RWPE2 (cell line): ENCODE measurements around the gene PLEKHJ1.

ENCODE experiments used
- ATAC-seq: fragments of 200-7000 bp; cut with Tn5 transposase; 3 replicates; pipeline ENCODE4 v1.9.1; 2021; ENCODE audit warnings: low read depth
- DNase-seq: peaks from one replicate; pipeline ENCODE4 v3.0.0-alpha.2; 2020; ENCODE audit warnings: low spot score
- H3K27ac ChIP-seq: fragments of 450-650 bp; 2 replicates; pipeline ENCODE4 v1.5.1; 2017; ENCODE audit warnings: mild to moderate bottlenecking; ENCODE audit not compliant: poor library complexity, severe bottlenecking
- H3K27me3 ChIP-seq: fragments of 250-450 bp; sonication (Bioruptor Pico); 2 replicates; pipeline ENCODE4 v1.5.1; 2021; ENCODE audit warnings: mild to moderate bottlenecking, moderate library complexity; ENCODE audit not compliant: insufficient read depth, poor library complexity, severe bottlenecking
- H3K36me3 ChIP-seq: fragments of 250-450 bp; sonication (Bioruptor Pico); 2 replicates; pipeline ENCODE4 v1.5.1; 2020; ENCODE audit warnings: low read depth, mild to moderate bottlenecking, moderate library complexity
- H3K4me1 ChIP-seq: fragments of 250-450 bp; sonication (Bioruptor Pico); 2 replicates; pipeline ENCODE4 v1.5.1; 2021; ENCODE audit warnings: mild to moderate bottlenecking, moderate library complexity; ENCODE audit not compliant: insufficient read depth, poor library complexity, severe bottlenecking
- H3K4me3 ChIP-seq: fragments of 250-450 bp; sonication (Bioruptor Pico); 2 replicates; pipeline ENCODE4 v1.5.1; 2021; ENCODE audit warnings: mild to moderate bottlenecking, moderate library complexity; ENCODE audit not compliant: severe bottlenecking
- H3K9me3 ChIP-seq: fragments of 250-450 bp; sonication (Bioruptor Pico); 2 replicates; pipeline ENCODE4 v1.5.1; 2021; ENCODE audit warnings: mild to moderate bottlenecking, moderate library complexity; ENCODE audit not compliant: severe bottlenecking
- TF ChIP-seq, protein P1 (sequence below): fragments of 450-650 bp; IDR thresholded peaks from one replicate; pipeline ENCODE4 v1.5.1; 2017; ENCODE audit warnings: mild to moderate bottlenecking, moderate library complexity; ENCODE audit not compliant: poor library complexity, severe bottlenecking

Gene PLEKHJ1

DNA sequence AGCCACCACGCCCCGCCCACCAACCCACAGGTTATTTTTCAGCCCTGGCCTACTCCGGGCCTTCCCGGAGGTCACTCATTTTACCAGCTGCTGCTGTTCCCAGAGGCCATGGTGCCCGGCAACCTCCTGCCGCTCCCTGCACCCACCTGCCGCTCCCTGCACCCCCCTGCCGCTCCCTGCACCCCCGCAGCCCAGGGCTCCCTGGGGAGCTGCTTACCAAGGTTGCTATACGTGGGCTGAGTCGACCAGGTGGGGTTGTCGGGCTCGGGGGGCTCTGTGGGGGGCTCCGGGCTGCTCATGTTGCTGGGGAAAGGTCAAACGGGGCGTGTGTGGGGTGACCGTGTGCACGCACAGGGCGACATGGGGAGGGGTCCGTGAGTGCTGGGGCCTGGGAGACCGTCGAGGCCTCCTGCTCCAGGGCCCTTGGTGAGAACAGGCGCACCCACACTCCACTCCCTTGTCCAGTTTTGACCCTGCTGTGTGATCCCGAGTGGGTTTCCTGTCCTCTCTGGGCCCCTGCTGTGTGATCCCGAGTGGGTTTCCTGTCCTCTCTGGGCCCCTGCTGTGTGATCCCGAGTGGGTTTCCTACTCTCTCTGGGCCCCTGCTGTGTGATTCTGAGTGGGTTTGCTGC, 44.6 kb upstream of the PLEKHJ1 start:
- DNase-seq (no peak), ATAC-seq (no peak)
- H3K4me1 ChIP-seq, result no peaks in the 10 kb centered on the region
- H3K27ac ChIP-seq, result no peak overlapping the region
- no peaks in the 10 kb centered on the region for H3K27me3 ChIP-seq
- H3K9me3 ChIP-seq, result no peaks in the 10 kb centered on the region
- H3K36me3 ChIP-seq, result no peaks in the 10 kb centered on the region
- TF ChIP-seq, protein P1, sequence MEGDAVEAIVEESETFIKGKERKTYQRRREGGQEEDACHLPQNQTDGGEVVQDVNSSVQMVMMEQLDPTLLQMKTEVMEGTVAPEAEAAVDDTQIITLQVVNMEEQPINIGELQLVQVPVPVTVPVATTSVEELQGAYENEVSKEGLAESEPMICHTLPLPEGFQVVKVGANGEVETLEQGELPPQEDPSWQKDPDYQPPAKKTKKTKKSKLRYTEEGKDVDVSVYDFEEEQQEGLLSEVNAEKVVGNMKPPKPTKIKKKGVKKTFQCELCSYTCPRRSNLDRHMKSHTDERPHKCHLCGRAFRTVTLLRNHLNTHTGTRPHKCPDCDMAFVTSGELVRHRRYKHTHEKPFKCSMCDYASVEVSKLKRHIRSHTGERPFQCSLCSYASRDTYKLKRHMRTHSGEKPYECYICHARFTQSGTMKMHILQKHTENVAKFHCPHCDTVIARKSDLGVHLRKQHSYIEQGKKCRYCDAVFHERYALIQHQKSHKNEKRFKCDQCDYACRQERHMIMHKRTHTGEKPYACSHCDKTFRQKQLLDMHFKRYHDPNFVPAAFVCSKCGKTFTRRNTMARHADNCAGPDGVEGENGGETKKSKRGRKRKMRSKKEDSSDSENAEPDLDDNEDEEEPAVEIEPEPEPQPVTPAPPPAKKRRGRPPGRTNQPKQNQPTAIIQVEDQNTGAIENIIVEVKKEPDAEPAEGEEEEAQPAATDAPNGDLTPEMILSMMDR, result no peak
- H3K4me3 ChIP-seq, result no peak overlapping the region

DNA sequence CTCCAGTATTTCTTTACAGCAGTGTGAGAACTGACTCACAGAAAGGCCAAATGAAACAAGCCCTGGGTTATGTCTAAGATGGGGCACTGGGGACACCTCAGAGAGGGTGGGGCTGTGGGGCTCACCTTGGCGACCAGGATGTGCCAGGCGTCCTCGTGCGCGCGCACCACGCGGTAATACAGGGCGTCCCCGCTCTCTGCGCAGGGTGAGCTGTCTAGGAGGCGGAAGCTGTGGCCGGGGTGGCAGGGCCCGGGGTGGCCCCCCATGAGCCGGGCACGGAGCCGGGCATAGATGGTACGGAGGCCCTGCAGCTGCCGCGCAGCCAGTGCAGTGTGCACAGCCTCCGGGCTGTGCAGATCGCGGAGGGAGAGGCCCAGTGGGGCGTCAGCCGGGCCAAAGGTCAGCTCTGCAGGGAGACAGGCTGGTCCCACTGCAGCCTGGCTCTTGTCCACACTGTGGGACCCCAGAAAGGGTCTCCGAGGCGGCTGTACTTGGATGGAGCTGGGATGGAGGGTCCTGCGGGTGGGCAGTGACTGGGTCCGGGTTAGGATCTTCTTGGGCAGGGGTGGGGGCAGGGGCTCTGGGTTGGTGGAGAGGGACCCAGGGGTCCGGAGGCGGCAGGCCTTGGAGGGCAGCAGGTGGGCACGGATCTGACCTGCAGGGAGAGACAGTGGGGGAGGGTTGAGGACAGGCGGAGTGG, 42.5 kb upstream of the PLEKHJ1 start:
- Histone ChIP-seq H3K4me1 (no peaks in the 10 kb centered on the region), H3K9me3 (no peaks in the 10 kb centered on the region), H3K36me3 (peaks cover 8% of the 10 kb centered on the region; the same call in 1 of the 2 replicates), H3K4me3 (no peak overlapping the region), H3K27ac (no peak overlapping the region), H3K27me3 (no peaks in the 10 kb centered on the region)
- ATAC-seq (no peak), DNase-seq (no peak)
- TF ChIP-seq, protein P1, result no peak

DNA sequence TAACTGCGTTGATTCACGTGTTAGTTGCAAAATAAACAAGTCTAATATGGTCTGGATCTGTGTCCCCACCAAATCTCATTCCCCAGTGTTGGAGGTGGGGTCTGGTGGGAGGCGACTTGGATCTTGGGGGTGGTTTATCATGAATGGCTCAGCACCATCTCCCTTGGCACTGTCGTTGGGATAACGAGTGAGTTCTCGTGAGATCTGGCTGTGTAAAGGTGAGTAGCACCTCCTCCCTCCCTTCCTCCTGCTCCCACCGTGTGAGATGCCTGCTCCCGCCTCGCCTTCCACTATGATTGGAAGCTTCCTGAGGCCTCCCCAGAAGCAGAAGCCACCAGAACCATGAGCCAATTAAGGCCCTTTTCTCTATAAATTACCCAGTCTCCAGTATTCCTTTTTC, 41.0 kb upstream of the PLEKHJ1 start:
- no peak for ATAC-seq
- Histone ChIP-seq H3K27me3 (no peaks in the 10 kb centered on the region), H3K9me3 (no peaks in the 10 kb centered on the region), H3K4me3 (no peak overlapping the region), H3K4me1 (peaks cover 3% of the 10 kb centered on the region), H3K27ac (no peak overlapping the region), H3K36me3 (peaks cover 21% of the 10 kb centered on the region)
- TF ChIP-seq, protein P1, result no peak
- no peak for DNase-seq

DNA sequence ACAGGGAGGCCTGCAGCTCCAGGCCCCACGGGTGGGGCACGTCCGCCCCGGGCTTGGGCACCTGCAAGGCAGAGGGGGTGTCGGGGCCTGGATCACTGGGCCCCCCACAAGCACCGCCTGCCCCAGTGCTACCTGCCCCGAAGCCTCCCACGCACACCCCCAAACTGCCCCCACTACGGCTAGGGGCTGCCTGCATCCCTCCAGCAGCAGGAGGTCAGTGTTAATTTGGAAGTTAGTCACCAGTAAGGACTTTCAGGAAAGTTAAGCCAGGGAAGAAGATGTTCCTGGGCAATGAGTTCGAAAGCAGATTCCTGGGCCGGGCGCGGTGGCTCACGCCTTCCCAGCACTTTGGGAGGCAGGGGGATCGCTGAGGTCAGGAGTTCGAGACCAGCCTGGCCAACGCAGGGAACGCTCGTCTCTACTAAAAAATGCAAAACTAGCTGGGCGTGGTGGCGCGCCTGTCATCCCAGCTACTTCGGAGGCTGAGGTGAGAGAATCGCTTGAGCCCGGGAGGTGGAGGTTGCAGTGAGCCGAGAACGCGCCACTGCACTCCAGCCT, 40.4 kb upstream of the PLEKHJ1 start:
- Histone ChIP-seq H3K9me3 (no peaks in the 10 kb centered on the region), H3K27me3 (no peaks in the 10 kb centered on the region), H3K36me3 (peaks cover 28% of the 10 kb centered on the region), H3K27ac (no peak overlapping the region), H3K4me3 (no peak overlapping the region), H3K4me1 (peaks cover 3% of the 10 kb centered on the region)
- DNase-seq (no peak), ATAC-seq (no peak)
- TF ChIP-seq, protein P1, result no peak
